ENCODE results near the gene CACNA2D4.

CACNA2D4 gene

GRCh38 chr12:1814266-1814665 is 104.2 kb downstream of the CACNA2D4 start:
- H3K27ac ChIP-seq = no peak overlapping the region

GRCh38 chr12:1812650-1813302 is 105.7 kb downstream of the CACNA2D4 start:
- no peak overlapping the region for H3K4me3 ChIP-seq (ENCODE audit: low read depth, low read length)
- no peak overlapping the region for H2AFZ ChIP-seq
- no peaks in the 10 kb centered on the region for H3K79me2 ChIP-seq
- no peaks in the 10 kb centered on the region for H3K27me3 ChIP-seq (ENCODE audit: control insufficient read depth, insufficient read depth, low read length)
- no peak overlapping the region for H3K9ac ChIP-seq
- peaks cover 19% of the 10 kb centered on the region for H3K4me1 ChIP-seq
- H3K27ac ChIP-seq = peak overlapping the region; percentile 37
- no peak for TF ChIP-seq CTCF (IDR thresholded peaks at IDR 0.05)
- no peak overlapping the region for H3K4me2 ChIP-seq (ENCODE audit: low read length)
- no peaks in the 10 kb centered on the region for H3K9me3 ChIP-seq (ENCODE audit: control insufficient read depth, low read length)
- H3K36me3 ChIP-seq (ENCODE audit: control insufficient read depth, insufficient read depth, low read length) = no peaks in the 10 kb centered on the region

More at GRCh38 chr12:1814266-1814665, 104.2 kb downstream of the CACNA2D4 start:
- H3K36me3 ChIP-seq (ENCODE audit: control insufficient read depth, insufficient read depth, low read length) = no peaks in the 10 kb centered on the region
- H3K9ac ChIP-seq = no peak overlapping the region
- no peak overlapping the region for H3K4me2 ChIP-seq (ENCODE audit: low read length)
- H2AFZ ChIP-seq = no peak overlapping the region
- H3K79me2 ChIP-seq = no peaks in the 10 kb centered on the region
- H3K4me1 ChIP-seq = peaks cover 19% of the 10 kb centered on the region
- no peaks in the 10 kb centered on the region for H3K9me3 ChIP-seq (ENCODE audit: control insufficient read depth, low read length)
- no peak overlapping the region for H3K4me3 ChIP-seq (ENCODE audit: low read depth, low read length)
- H3K27me3 ChIP-seq (ENCODE audit: control insufficient read depth, insufficient read depth, low read length) = no peaks in the 10 kb centered on the region
- TF ChIP-seq CTCF (IDR thresholded peaks at IDR 0.05) = no peak

GRCh38 chr12:1811948-1812291 is 106.5 kb downstream of the CACNA2D4 start:
- no peak overlapping the region for H3K27ac ChIP-seq
- no peaks in the 10 kb centered on the region for H3K36me3 ChIP-seq (ENCODE audit: control insufficient read depth, insufficient read depth, low read length)
- H3K9me3 ChIP-seq (ENCODE audit: control insufficient read depth, low read length) = no peaks in the 10 kb centered on the region
- no peak overlapping the region for H2AFZ ChIP-seq
- no peaks in the 10 kb centered on the region for H3K79me2 ChIP-seq
- TF ChIP-seq CTCF (IDR thresholded peaks at IDR 0.05) = no peak
- no peaks in the 10 kb centered on the region for H3K27me3 ChIP-seq (ENCODE audit: control insufficient read depth, insufficient read depth, low read length)
- peaks cover 15% of the 10 kb centered on the region for H3K4me1 ChIP-seq
- H3K4me2 ChIP-seq (ENCODE audit: low read length) = no peak overlapping the region
- H3K9ac ChIP-seq = no peak overlapping the region
- H3K4me3 ChIP-seq (ENCODE audit: low read depth, low read length) = no peak overlapping the region

GRCh38 chr12:1811281-1811947 is 107.0 kb downstream of the CACNA2D4 start:
- H3K27me3 ChIP-seq (ENCODE audit: control insufficient read depth, insufficient read depth, low read length) = no peaks in the 10 kb centered on the region
- no peak overlapping the region for H3K27ac ChIP-seq
- H3K4me3 ChIP-seq (ENCODE audit: low read depth, low read length) = no peak overlapping the region

More at GRCh38 chr12:1811281-1811947, 107.0 kb downstream of the CACNA2D4 start:
- Histone ChIP-seq H3K79me2 (no peaks in the 10 kb centered on the region), H3K9me3 (ENCODE audit: control insufficient read depth, low read length) (no peaks in the 10 kb centered on the region), H2AFZ (no peak overlapping the region), H3K4me1 (peaks cover 10% of the 10 kb centered on the region), H3K4me2 (ENCODE audit: low read length) (no peak overlapping the region), H3K36me3 (ENCODE audit: control insufficient read depth, insufficient read depth, low read length) (no peaks in the 10 kb centered on the region), H3K9ac (no peak overlapping the region)
- no peak for TF ChIP-seq CTCF (IDR thresholded peaks at IDR 0.05)
